Uterus (tissue), 4 donors: ENCODE data around the gene RASD1. TPM values are rescaled to one million over a fixed set of nuclear protein-coding genes. Genes with fewer than 3 reads are reported as not detected.

Experiments used
- DNase-seq, 2 donors: peaks; one replicate each; pipeline ENCODE4 v3.0.0-alpha.2; 2019 to 2020
- H3K27ac ChIP-seq, 2 donors: fragments of 200-600 bp; sonication (generic); 1 replicate in 1 of 2; 2 replicates in 1 of 2; pipeline ENCODE4 v1.5.1; 2016 to 2018
- H3K27me3 ChIP-seq, 2 donors: fragments of 200-600 bp; sonication (generic); one replicate each; pipeline ENCODE4 v1.5.1; 2018 to 2019; ENCODE audit warnings: control low read depth in 1 of 2
- H3K36me3 ChIP-seq, 2 donors: fragments of 200-600 bp; sonication (generic); one replicate each; pipeline ENCODE4 v1.5.1; 2019; ENCODE audit warnings: control low read depth in 1 of 2
- H3K4me1 ChIP-seq, 2 donors: fragments of 200-600 bp; sonication (generic); one replicate each; pipeline ENCODE4 v1.5.1; 2018 to 2019; ENCODE audit warnings: control low read depth in 1 of 2
- H3K4me3 ChIP-seq, 2 donors: fragments of 200-600 bp; sonication (generic); 1 replicate in 1 of 2; 2 replicates in 1 of 2; pipeline ENCODE4 v1.5.1; 2018 to 2019; ENCODE audit warnings: mild to moderate bottlenecking in 1 of 2
- H3K9me3 ChIP-seq, 2 donors: fragments of 200-600 bp; sonication (generic); one replicate each; pipeline ENCODE4 v1.5.1; 2019; ENCODE audit warnings: control low read depth in 1 of 2
- CTCF ChIP-seq, 4 experiments: fragments of 200-600 bp in 2 of 4; fragments of 450-650 bp in 2 of 4; sonication (generic) in 2 of 4; IDR thresholded peaks; one replicate each; pipeline ENCODE4 v1.5.1; 2016 to 2019; ENCODE audit warnings: antibody characterized with exemption in 4 of 4, mild to moderate bottlenecking in 2 of 4, moderate library complexity in 1 of 4
- POLR2A ChIP-seq, 2 donors: fragments of 450-650 bp; IDR thresholded peaks; one replicate each; pipeline ENCODE4 v1.6.1; 2016; ENCODE audit warnings: antibody characterized with exemption in 2 of 2, mild to moderate bottlenecking in 1 of 2, moderate library complexity in 1 of 2
- intact Hi-C: fragments of 100-400 bp; cut with DNase I; formaldehyde crosslinking; loops from one replicate; pipeline ENCODE4 v1.15.1; 2023; ENCODE audit warnings: low total_unique reads
- total RNA-seq, 4 donors: library from RNA; depleted of rRNA in 3 of 4; stranded (reverse); fragments of >200 nt in 3 of 4; gene quantifications; one replicate each; pipeline versions ENCODE4 v1.1.0 to v1.2.4, GENCODE V29; 2014 to 2023
- donor health status: DM: yes; HTN: yes; CAD: no.

The RASD1 gene
- total RNA-seq, 4 donors from 2014 or later, result 0.59 to 12.7 (median 7.4) TPM

GRCh38 chr17:17519886-17520285, 23.7 kb upstream of the RASD1 start:
- no peaks in the 10 kb centered on the region for H3K9me3 ChIP-seq
- no peaks in the 10 kb centered on the region for H3K27me3 ChIP-seq
- H3K4me1 ChIP-seq, result no peaks in the 10 kb centered on the region
- H3K36me3 ChIP-seq, result no peaks in the 10 kb centered on the region
- intact Hi-C loops, result no loop called here
- TF ChIP-seq CTCF (IDR thresholded peaks at IDR 0.05), result no peak
- TF ChIP-seq POLR2A (IDR thresholded peaks at IDR 0.05), result no peak
- no peak overlapping the region for H3K4me3 ChIP-seq
- DNase-seq, result no peak
- no peak overlapping the region for H3K27ac ChIP-seq

- Histone ChIP-seq H3K9me3 (no peaks in the 10 kb centered on the region), H3K4me1 (no peaks in the 10 kb centered on the region), H3K4me3 (no peak overlapping the region), H3K27me3 (no peaks in the 10 kb centered on the region), H3K27ac (no peak overlapping the region), H3K36me3 (no peaks in the 10 kb centered on the region)
- no peak for TF ChIP-seq POLR2A (IDR thresholded peaks at IDR 0.05)
- TF ChIP-seq CTCF (IDR thresholded peaks at IDR 0.05), result no peak
- intact Hi-C loops, result no loop called here
- no peak for DNase-seq
Observed at GRCh38 chr17:17518951-17519350, 22.8 kb upstream of the RASD1 start.

GRCh38 chr17:17518014-17518413, 21.8 kb upstream of the RASD1 start:
- DNase-seq, result no peak
- Histone ChIP-seq H3K27ac (no peak overlapping the region), H3K27me3 (no peaks in the 10 kb centered on the region), H3K4me3 (no peak overlapping the region), H3K9me3 (no peaks in the 10 kb centered on the region), H3K4me1 (no peaks in the 10 kb centered on the region), H3K36me3 (no peaks in the 10 kb centered on the region)
- intact Hi-C loops, result no loop called here
- TF ChIP-seq POLR2A (IDR thresholded peaks at IDR 0.05), result no peak
- TF ChIP-seq CTCF (IDR thresholded peaks at IDR 0.05), result no peak

- TF ChIP-seq CTCF (IDR thresholded peaks at IDR 0.05) (no peak), POLR2A (IDR thresholded peaks at IDR 0.05) (no peak)
- Histone ChIP-seq H3K36me3 (no peaks in the 10 kb centered on the region), H3K9me3 (no peaks in the 10 kb centered on the region), H3K4me3 (no peak overlapping the region), H3K4me1 (no peaks in the 10 kb centered on the region), H3K27me3 (no peaks in the 10 kb centered on the region), H3K27ac (no peak overlapping the region)
- DNase-seq, result no peak
- intact Hi-C loops, result no loop called here
Observed at GRCh38 chr17:17516941-17517720, 20.9 kb upstream of the RASD1 start.

- TF ChIP-seq POLR2A (IDR thresholded peaks at IDR 0.05), result no peak
- no peak for TF ChIP-seq CTCF (IDR thresholded peaks at IDR 0.05)
- Histone ChIP-seq H3K9me3 (no peaks in the 10 kb centered on the region), H3K27ac (no peak overlapping the region), H3K4me3 (no peak overlapping the region), H3K4me1 (no peaks in the 10 kb centered on the region), H3K27me3 (no peaks in the 10 kb centered on the region), H3K36me3 (no peaks in the 10 kb centered on the region)
- DNase-seq, result no peak
- intact Hi-C loops, result no loop called here
Observed at GRCh38 chr17:17515934-17516930, 20.0 kb upstream of the RASD1 start.
